Right hindlimb (tissue), 1 donor: ENCODE results near the gene DAG1.

ENCODE experiments used
- DNase-seq: peaks from one replicate; pipeline ENCODE4 v3.0.0-alpha.2; 2018

The DAG1 gene

GRCh38 chr3:49556500-49557275 is 86.6 kb downstream of the DAG1 start:
- DNase-seq, result no peak

- DNase-seq, result no peak
Measured at GRCh38 chr3:49563040-49563578, 93.0 kb downstream of the DAG1 start.

GRCh38 chr3:49563766-49564165 is 93.7 kb downstream of the DAG1 start:
- no peak for DNase-seq

- DNase-seq, result no peak
Measured at GRCh38 chr3:49566312-49566711, 96.2 kb downstream of the DAG1 start.

- DNase-seq, result no peak
Measured at GRCh38 chr3:49567406-49567805, 97.3 kb downstream of the DAG1 start.

- DNase-seq, result no peak
Measured at GRCh38 chr3:49568965-49569364, 98.9 kb downstream of the DAG1 start.

- DNase-seq, result no peak
Measured at GRCh38 chr3:49570028-49570654, 100.1 kb downstream of the DAG1 start.

- DNase-seq, result no peak
Measured at GRCh38 chr3:49582177-49582576, 112.1 kb downstream of the DAG1 start.
